HG02938 (cell line): ENCODE data around the gene PLCL1.

Experiments
- ATAC-seq: cut with Tn5 transposase; IDR thresholded peaks from one replicate; pipeline ENCODE4 v1.9.1; 2021; ENCODE audit warnings: mild to moderate bottlenecking, moderate library complexity; ENCODE audit not compliant: unreplicated experiment

Gene PLCL1

GRCh38 chr2:197852108-197852507, 47.7 kb downstream of the PLCL1 start:
- no peak for ATAC-seq

- ATAC-seq, result no peak
These were observed 49.2 kb downstream of the PLCL1 start for GRCh38 chr2:197853549-197853948.

- no peak for ATAC-seq
These were observed 53.2 kb downstream of the PLCL1 start for GRCh38 chr2:197857476-197858107.

GRCh38 chr2:197858607-197859140, 54.3 kb downstream of the PLCL1 start:
- ATAC-seq, result no peak

DNA sequence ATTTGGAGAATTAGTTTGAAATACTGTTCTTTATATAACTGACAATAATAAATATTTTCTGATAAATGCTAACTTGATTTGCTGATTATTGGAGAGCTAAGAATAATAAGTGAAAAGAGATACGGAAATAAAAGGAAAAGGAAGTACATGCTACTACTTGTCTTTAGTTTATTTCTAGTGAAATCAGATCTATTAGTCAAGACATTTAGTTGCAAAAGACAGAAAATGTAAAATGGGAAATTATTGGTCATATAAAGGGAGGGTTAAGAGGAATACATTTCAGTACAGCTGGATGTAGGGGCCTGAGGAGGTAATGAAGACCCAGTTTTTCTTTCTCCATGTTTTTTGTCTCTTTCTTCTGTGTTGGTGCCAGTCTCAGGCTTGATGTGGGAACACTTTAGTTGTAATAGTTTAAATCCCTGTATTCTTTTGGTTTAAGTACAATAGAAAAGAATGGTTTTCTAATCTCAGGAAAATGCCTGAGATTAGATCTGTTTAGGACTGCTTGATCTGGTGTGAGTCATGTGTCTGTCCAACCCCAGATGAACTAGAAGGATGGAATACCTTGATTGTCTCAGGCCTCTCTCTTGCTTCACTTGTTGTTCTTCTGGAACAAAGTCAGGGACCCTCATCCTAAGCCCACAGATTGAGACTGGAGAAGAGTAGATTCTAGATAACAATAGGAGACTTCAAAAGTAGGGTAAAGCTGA, 58.0 kb downstream of the PLCL1 start:
- no peak for ATAC-seq

- ATAC-seq, result no peak
These were observed 59.4 kb downstream of the PLCL1 start for GRCh38 chr2:197863744-197864143.

DNA sequence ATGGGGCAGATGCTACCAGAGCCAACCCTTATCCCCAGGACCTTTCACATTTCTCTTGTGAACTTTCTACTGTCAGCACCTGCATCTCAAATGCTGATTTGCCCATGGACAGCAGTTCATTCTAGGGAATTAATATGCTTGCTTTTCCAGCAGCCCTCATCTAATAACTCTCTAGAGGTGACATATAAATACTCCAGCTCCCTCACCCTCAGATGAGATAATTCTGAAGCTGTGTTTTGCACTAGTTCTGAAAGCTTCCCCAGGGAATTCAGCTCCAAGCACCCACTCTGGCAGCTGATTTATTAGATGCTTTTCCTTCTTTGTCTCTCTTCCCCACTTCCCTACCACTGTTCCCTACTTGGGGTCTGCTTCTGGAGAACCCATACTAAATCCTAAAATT, 62.1 kb downstream of the PLCL1 start:
- no peak for ATAC-seq

GRCh38 chr2:197867033-197867432, 62.6 kb downstream of the PLCL1 start:
- no peak for ATAC-seq

DNA sequence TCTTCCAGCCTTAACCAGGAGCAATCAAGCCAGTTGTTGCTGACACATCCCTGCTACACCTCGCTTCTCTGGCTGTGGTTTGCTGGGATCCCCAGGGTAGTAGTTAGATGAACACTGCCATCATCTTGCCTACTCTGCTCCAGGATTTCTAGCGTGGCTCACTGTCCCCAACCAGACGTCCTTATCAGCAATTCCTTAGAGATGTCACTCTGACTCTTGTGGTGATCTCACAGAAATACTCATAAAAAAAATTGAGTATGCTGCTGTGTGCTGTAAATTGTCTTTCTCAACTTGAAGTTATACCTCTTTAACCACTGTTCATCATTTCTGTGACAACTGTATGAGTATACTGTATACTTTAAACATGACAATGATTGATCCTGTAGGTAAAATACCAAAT, 63.2 kb downstream of the PLCL1 start:
- ATAC-seq, result no peak

- no peak for ATAC-seq
These were observed 63.8 kb downstream of the PLCL1 start for GRCh38 chr2:197868206-197868605.

GRCh38 chr2:197869041-197869440, 64.6 kb downstream of the PLCL1 start:
- no peak for ATAC-seq

GRCh38 chr2:197869501-197870111, 65.2 kb downstream of the PLCL1 start:
- no peak for ATAC-seq

DNA sequence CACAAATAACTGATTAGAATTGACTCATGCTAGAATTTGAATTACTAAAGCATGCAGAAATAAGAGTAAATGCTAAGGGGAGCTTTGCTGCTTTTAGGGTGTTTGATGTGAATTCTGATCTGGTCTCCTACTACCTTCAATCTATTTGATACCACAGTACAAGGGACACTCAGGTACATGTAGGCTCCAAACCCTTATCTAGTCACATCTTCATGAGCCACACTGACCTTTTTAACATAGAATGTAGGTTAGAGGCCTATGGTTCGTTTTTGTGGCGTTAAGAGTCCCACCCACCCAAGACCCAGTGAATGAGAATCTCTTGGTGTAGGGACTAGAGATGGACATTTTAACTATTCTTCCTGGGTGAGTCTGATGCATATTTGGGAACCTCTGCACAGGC, 65.7 kb downstream of the PLCL1 start:
- no peak for ATAC-seq

GRCh38 chr2:197871780-197872456, 67.5 kb downstream of the PLCL1 start:
- ATAC-seq, result no peak

GRCh38 chr2:197873293-197873701, 68.9 kb downstream of the PLCL1 start:
- no peak for ATAC-seq

GRCh38 chr2:197875763-197876162, 71.4 kb downstream of the PLCL1 start:
- no peak for ATAC-seq

- no peak for ATAC-seq
These were observed 72.1 kb downstream of the PLCL1 start for GRCh38 chr2:197876524-197876923.

DNA sequence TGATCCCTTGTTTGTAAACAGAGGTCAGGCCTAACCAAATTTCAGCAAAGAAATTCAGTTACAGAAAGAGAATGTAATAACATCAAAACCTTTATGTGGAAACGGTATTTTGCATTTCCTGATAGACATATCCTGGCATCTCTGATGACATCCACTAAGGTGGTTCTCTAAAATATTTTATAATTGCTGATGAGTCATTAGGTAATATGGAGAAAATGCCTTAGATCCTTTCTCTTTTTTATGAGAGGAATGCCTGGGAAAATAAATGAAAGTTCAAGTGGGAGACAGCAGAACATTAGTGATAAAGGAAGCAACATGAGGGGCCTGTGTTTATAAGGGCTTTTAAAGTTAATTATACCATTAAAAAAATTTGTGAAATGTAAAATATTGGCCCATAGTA, 72.6 kb downstream of the PLCL1 start:
- ATAC-seq, result no peak

DNA sequence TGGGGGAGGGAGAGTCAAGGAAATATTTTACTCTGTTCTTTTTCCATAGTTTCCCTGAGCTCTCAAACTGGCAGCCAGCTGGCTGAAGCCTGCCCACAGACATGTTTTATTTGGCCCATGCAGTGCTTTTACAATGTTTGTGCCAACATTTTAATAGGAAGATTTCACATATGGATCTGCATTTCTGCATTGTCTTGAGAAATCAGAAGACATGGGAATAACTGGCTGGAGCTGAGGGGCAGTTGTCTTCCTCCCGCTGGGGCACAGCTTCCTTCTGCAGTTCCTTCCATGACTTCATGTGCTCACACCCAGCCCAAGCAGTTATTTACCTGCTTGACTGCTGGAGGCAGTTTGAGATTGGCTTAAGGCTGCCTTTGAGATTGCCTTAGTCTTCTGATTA, 74.4 kb downstream of the PLCL1 start:
- ATAC-seq, result no peak

- ATAC-seq, result no peak
These were observed 75.5 kb downstream of the PLCL1 start for GRCh38 chr2:197879812-197880408.
